ENCODE measurements around the gene PRR7. TPM values are rescaled to one million over a fixed set of nuclear protein-coding genes. Genes with fewer than 3 reads are reported as not detected.
"Not testable (repeated sequence)": the region's sequence is repeated elsewhere in the genome, so short reads cannot be mapped to it uniquely, and the experiment has no call there.

The PRR7 gene
- total and polyA plus RNA-seq, 5 donors = 0.27 to 0.45 (median 0.34) TPM; not detected in 1

DNA sequence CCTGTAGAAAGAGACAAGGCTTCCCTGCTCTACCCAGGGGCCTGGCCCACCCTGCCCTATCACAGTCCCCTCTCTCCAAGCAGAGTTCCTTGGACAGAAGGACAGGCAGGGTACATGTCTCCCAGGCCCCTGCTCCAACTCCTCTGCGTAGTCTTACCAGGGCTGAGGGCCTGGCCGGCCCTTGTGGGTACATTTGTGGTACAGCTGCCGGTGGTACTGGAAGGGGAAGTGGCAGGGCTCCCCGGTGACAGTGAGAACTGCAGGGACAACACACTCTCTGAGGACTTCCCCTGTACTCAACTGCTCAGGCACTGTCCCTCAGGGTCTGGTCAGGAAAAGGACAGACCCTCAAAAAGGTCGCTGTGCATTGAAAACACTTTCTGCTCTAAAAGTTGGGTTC, 40.8 kb upstream of the PRR7 start:
- Histone ChIP-seq H3K4me3 (ENCODE audit: low read length) (no peak overlapping the region), H3K27me3 (ENCODE audit: control insufficient read depth, insufficient read depth) (no peaks in the 10 kb centered on the region), H3K9me3 (ENCODE audit: control insufficient read depth, low read length) (no peaks in the 10 kb centered on the region), H3K27ac (ENCODE audit: low read length) (no peak overlapping the region), H3K4me1 (ENCODE audit: control insufficient read depth, insufficient read depth, low read length) (no peaks in the 10 kb centered on the region)
- ATAC-seq (no peak), DNase-seq (peak in 2 of 3 donors; percentile 69 to 73)
- WGBS = 76% methylated on average over 5 of the region's 5 CpGs
- intact Hi-C loops (cut with DNase I) = loop anchor here in 2 of 4 donors (2.0 to 5.0 kb wide), 2 partner anchors 46 to 47 kb away; no protein-coding TSS in a partner anchor

DNA sequence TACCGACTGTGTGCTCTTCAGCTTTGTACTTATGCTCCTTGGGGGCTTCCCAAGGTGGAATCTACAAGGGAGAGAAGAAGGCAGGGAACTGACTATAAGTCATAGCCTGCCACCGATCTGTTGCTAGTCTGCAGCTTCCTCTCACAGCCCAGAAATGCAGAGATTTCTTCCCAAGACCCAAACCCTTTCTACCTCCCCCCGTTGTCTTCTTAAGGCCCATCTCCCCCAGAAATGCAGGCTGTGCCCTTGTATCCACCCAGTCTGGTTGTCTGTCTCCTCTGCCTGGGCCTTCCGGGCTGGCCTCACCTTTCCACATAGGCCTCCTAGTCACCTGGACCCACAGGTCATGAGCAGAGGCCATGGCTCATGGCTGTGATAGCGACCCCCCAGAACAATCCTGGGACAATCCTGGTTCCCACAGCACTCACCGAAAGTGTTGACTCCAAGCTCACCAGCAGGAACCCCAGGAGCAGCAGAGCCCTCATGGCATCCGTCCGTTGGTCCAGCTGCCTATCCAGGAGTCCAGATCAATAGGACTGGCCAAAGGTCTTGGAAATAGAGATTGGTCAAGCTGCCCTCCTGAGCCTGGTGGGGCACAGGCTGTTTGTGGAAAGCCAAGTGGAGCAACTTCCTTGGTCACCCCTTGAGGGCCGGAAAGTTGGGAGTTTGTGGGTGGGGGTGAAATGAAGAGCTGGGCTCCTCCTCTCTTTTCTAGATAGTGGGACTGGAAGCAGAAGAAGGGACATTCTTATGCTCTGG, 37.4 kb upstream of the PRR7 start, which contains the start of gene F12:
Gene F12, minus strand, starts transcription at position 522 of the 759 bp plus-strand sequence. Its CDS starts 37 bp downstream, at position 485.
- Histone ChIP-seq H3K9me3 (ENCODE audit: control insufficient read depth, low read length) (no peaks in the 10 kb centered on the region), H3K27me3 (ENCODE audit: control insufficient read depth, insufficient read depth) (no peaks in the 10 kb centered on the region), H3K27ac (ENCODE audit: low read length) (no peak within 1 kb of the TSS), H3K4me1 (ENCODE audit: control insufficient read depth, insufficient read depth, low read length) (no peaks in the 10 kb centered on the region), H3K4me3 (ENCODE audit: low read length) (no peak within 1 kb of the TSS)
- ATAC-seq (no peak), DNase-seq (no peak)
- 87% methylated on average over 9 of the region's 9 CpGs for WGBS
- intact Hi-C loops (cut with DNase I) = loop anchor here in 1 of 4 donors (5.0 kb wide), 1 partner anchor 43 kb away; no protein-coding TSS in a partner anchor

DNA sequence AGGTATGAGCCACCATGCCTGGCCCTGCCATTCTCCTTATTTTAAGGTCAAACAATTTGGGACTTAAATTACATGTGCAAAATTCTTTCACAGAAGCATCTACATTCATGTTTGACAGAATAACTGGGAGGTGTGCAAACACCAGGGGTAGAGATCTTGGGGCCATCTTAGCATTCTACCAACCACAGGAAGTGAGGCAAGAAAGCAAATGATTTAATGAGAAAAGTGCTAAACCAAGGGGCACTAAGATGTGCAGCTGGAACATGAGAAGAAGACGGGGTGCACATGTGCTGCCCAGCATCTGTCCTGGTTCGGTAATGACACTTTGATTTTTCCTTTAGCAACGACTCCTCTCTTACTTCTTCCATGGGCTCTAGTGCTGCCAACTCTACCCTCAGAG, 36.0 kb upstream of the PRR7 start:
- no peak overlapping the region for H3K4me3 ChIP-seq (ENCODE audit: low read length)
- H3K27me3 ChIP-seq (ENCODE audit: control insufficient read depth, insufficient read depth) = no peaks in the 10 kb centered on the region
- no peak for DNase-seq
- no peaks in the 10 kb centered on the region for H3K4me1 ChIP-seq (ENCODE audit: control insufficient read depth, insufficient read depth, low read length)
- H3K9me3 ChIP-seq (ENCODE audit: control insufficient read depth, low read length) = no peaks in the 10 kb centered on the region
- ATAC-seq = no peak
- H3K27ac ChIP-seq (ENCODE audit: low read length) = no peak overlapping the region
- intact Hi-C loops (cut with DNase I) = no loop called here
- 91% methylated on average over 3 of the region's 3 CpGs for WGBS

DNA sequence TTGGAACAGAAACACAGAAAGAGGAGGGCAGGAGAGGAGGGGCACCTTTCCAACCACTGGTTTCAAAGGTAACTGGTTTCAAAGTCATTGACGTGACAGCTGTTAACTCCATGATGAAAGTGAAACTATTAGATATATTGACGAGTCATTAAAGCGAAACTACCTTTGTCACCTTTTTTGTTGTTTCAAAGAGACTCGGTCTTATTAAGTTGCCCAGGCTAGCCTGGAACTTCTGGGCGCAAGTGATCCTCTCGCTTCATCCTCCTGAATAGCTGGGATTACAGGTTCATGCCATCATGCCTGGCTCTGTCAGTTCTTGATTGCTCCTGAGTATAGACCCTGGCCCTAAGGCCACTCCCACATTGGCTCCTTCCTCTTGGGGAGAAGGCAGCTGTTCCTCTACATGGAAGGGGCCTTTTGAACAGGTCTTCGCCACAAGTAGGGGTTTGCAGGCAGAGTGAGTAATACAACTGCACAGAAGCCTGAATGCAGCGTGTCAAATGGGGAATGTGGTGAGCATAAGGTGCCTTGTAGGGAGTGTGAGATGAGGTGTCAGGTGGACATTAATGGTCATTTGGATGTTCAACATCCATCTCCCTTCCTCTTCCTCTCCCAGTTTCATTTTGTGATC, 33.9 kb upstream of the PRR7 start:
- Histone ChIP-seq H3K9me3 (ENCODE audit: control insufficient read depth, low read length) (no peaks in the 10 kb centered on the region), H3K27ac (ENCODE audit: low read length) (no peak overlapping the region), H3K4me1 (ENCODE audit: control insufficient read depth, insufficient read depth, low read length) (no peaks in the 10 kb centered on the region), H3K27me3 (ENCODE audit: control insufficient read depth, insufficient read depth) (no peaks in the 10 kb centered on the region), H3K4me3 (ENCODE audit: low read length) (no peak overlapping the region)
- DNase-seq (no peak), ATAC-seq (no peak)
- intact Hi-C loops (cut with DNase I) = no loop called here
- WGBS = 86% methylated on average over 8 of the region's 8 CpGs

DNA sequence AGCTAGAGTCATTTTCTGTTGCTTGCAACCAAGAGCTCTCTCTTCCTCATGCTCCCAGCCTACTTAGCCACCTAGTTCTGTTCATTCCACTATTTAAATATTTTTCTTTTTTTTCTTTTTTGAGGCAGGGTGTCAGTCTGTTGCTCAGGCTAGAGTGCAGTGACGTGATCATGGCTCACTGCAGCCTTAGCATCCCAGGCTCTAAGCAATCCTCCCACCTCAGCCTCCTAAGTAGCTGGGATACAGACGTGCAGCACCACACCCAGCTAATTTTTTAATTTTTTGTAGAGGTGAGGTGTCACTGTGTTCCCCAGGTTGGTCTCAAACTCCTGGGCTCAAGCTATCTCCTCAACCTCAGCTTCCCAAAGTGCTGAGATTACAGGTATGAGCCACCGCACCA, 32.1 kb upstream of the PRR7 start:
- WGBS = 89% methylated on average over 3 of the region's 3 CpGs
- H3K4me3 ChIP-seq (ENCODE audit: low read length) = no peak overlapping the region
- no peak for ATAC-seq
- DNase-seq = no peak
- no peak overlapping the region for H3K27ac ChIP-seq (ENCODE audit: low read length)
- intact Hi-C loops (cut with DNase I) = no loop called here
- no peaks in the 10 kb centered on the region for H3K27me3 ChIP-seq (ENCODE audit: control insufficient read depth, insufficient read depth)
- no peaks in the 10 kb centered on the region for H3K4me1 ChIP-seq (ENCODE audit: control insufficient read depth, insufficient read depth, low read length)
- H3K9me3 ChIP-seq (ENCODE audit: control insufficient read depth, low read length) = no peaks in the 10 kb centered on the region

DNA sequence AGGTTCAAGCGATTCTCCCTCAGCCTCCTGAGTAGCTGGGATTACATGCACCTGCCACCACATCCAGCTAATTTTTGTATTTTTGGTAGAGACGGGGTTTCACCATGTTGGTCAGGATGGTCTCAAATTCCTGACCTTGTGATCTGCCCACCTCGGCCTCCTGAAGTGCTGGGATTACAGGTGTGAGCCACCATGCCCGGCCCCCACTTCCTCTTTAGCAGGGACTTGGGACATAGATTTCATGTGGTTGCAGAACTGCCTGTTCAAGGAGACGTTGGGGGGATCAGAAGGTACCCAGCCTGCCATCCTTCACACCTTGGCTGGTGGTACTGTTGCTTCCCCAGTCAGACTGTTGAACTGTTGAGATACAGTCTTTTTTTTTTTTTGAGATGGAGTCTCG, 29.5 kb upstream of the PRR7 start:
- H3K4me3 ChIP-seq (ENCODE audit: low read length); ATAC-seq; H3K27me3 ChIP-seq (ENCODE audit: control insufficient read depth, insufficient read depth); H3K27ac ChIP-seq (ENCODE audit: low read length); H3K9me3 ChIP-seq (ENCODE audit: control insufficient read depth, low read length); DNase-seq; intact Hi-C loops (cut with DNase I); H3K4me1 ChIP-seq (ENCODE audit: control insufficient read depth, insufficient read depth, low read length): not testable (repeated sequence)
- 86% methylated on average over 6 of the region's 6 CpGs for whole genome bisulfite sequencing

DNA sequence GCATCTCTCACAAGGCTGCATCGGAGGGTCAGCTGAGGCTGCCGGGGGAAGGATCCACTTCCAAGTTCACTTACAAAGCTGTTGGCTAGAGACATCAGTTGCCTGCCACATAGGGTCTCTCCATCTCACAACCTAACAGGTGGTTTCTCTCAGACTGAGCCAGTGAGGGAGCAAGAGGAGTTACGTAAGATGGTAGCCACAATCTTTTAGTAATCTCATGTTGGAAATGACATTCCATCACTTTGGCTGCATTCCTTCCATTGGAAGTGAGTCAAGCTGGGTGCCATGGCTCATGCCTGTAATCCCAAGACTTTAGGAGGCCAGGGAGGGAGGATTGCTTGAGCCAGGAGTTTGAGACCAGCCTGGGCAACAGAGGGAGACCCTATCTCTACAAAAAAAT, 27.6 kb upstream of the PRR7 start:
- Histone ChIP-seq H3K4me1 (ENCODE audit: control insufficient read depth, insufficient read depth, low read length) (no peaks in the 10 kb centered on the region), H3K4me3 (ENCODE audit: low read length) (no peak overlapping the region), H3K9me3 (ENCODE audit: control insufficient read depth, low read length) (no peaks in the 10 kb centered on the region), H3K27ac (ENCODE audit: low read length) (no peak overlapping the region), H3K27me3 (ENCODE audit: control insufficient read depth, insufficient read depth) (no peaks in the 10 kb centered on the region)
- intact Hi-C loops (cut with DNase I) = no loop called here
- DNase-seq = no peak
- WGBS = 66% methylated on average over 3 of the region's 3 CpGs
- ATAC-seq = no peak

DNA sequence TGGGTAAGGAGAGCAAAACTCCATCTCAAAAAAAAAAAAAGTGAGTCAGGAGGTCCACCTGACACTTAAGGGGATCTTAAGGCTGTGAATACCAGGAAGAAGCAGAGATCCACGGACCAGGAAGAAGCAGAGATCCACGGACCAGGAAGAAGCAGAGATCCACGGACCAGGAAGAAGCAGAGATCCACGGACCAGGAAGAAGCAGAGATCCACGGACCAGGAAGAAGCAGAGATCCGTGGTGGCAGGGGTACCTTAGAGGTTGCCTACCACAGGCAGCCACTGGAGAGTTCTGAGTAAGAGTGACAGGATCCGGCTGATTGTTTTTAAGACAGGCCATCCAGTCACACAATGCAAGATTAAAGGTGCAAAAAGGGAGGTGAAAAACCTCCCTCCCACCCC, 26.1 kb upstream of the PRR7 start:
- H3K4me3 ChIP-seq (ENCODE audit: low read length); H3K27me3 ChIP-seq (ENCODE audit: control insufficient read depth, insufficient read depth); intact Hi-C loops (cut with DNase I); H3K9me3 ChIP-seq (ENCODE audit: control insufficient read depth, low read length); H3K27ac ChIP-seq (ENCODE audit: low read length); ATAC-seq; DNase-seq; H3K4me1 ChIP-seq (ENCODE audit: control insufficient read depth, insufficient read depth, low read length): not testable (repeated sequence)
- 71% methylated on average over 7 of the region's 7 CpGs for WGBS

DNA sequence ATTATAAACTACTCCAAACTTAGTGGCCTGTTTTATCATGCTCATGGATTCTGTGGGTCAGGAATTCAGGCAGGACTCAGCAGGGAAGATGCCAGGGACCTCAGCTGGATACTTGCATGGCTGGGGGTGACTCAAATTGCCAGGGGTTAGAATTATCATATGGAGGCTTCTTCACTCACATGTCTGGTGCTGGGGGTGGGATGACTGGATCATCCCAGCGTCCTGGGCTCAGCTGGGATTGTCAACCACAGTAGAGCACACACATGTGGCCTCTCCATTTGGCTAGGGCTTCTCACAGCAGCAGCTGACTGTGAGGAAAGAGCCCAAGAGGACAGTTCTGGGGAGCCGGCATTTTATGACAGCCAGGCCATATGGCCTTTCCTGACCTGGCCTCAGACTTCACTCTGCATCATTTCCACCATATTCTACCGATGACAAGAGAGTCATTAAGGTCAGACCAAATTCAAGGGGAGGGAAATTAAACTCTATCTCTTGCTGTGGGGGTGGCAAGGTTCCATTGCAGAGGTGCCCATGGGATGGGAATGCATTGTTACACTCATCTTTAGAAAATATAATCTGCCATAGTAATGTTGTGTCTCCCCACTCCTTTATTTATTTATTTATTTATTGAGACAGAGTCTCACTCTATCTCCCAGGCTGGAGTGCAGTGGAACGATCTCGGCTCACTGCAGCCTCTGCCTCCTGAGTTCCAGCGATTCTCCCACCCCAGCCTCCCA, 25.4 kb upstream of the PRR7 start:
- WGBS = 76% methylated on average over 6 of the region's 6 CpGs
- no peaks in the 10 kb centered on the region for H3K27me3 ChIP-seq (ENCODE audit: control insufficient read depth, insufficient read depth)
- H3K4me3 ChIP-seq (ENCODE audit: low read length) = no peak overlapping the region
- DNase-seq (peak in 1 of 3 donors; percentile 13), ATAC-seq (no peak)
- intact Hi-C loops (cut with DNase I) = no loop called here
- peaks cover 4% of the 10 kb centered on the region for H3K4me1 ChIP-seq (ENCODE audit: control insufficient read depth, insufficient read depth, low read length)
- no peak overlapping the region for H3K27ac ChIP-seq (ENCODE audit: low read length)
- H3K9me3 ChIP-seq (ENCODE audit: control insufficient read depth, low read length) = no peaks in the 10 kb centered on the region

DNA sequence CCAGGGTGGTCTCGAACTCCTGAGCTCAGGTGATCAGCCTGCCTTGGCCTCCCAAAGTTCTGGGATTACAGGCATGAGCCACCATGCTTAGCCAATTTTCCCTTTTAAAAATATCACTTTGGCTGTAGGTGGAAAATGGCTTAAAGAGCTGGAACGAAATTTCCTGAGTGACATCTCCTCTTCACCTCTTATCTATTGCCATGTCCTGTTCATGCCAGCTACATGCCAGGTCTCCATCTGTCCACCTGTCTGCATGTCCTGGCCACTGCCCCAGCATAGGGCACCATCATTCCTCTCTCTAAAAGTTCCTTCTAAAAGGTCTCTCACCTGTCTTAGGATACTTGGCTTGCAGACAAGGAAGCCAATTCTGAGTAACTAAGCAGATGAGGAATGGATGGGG, 22.9 kb upstream of the PRR7 start:
- H3K27ac ChIP-seq (ENCODE audit: low read length) = no peak overlapping the region
- peaks cover 11% of the 10 kb centered on the region for H3K4me1 ChIP-seq (ENCODE audit: control insufficient read depth, insufficient read depth, low read length)
- 91% methylated on average over 2 of the region's 2 CpGs for WGBS
- no peak overlapping the region for H3K4me3 ChIP-seq (ENCODE audit: low read length)
- no peak for ATAC-seq
- intact Hi-C loops (cut with DNase I) = no loop called here
- peak in 1 of 3 donors; percentile 18 for DNase-seq
- no peaks in the 10 kb centered on the region for H3K27me3 ChIP-seq (ENCODE audit: control insufficient read depth, insufficient read depth)
- no peaks in the 10 kb centered on the region for H3K9me3 ChIP-seq (ENCODE audit: control insufficient read depth, low read length)

All from right cardiac atrium (tissue), 5 donors.